Measurements from ENCODE around the gene CCDC54.

DNA sequence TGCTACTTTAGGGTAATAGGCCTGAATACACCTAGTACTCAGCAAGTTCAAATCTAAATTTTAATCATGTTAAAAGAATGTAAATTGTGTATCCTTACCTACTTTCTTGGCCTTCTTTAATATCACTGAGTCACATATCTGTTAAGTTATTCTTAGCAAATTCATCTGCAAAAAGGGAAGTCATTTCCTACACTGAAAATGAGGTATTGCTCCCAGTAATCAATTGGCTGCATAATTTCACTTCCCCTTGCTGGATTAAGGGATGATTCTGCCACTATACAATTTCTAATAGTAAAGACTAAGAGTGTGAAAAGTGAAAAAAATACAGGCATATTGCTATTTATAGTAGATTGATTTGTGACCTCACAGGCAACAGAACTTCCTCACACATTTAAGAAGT is 47.8 kb downstream of the CCDC54 start:
- TF ChIP-seq, protein P1, sequence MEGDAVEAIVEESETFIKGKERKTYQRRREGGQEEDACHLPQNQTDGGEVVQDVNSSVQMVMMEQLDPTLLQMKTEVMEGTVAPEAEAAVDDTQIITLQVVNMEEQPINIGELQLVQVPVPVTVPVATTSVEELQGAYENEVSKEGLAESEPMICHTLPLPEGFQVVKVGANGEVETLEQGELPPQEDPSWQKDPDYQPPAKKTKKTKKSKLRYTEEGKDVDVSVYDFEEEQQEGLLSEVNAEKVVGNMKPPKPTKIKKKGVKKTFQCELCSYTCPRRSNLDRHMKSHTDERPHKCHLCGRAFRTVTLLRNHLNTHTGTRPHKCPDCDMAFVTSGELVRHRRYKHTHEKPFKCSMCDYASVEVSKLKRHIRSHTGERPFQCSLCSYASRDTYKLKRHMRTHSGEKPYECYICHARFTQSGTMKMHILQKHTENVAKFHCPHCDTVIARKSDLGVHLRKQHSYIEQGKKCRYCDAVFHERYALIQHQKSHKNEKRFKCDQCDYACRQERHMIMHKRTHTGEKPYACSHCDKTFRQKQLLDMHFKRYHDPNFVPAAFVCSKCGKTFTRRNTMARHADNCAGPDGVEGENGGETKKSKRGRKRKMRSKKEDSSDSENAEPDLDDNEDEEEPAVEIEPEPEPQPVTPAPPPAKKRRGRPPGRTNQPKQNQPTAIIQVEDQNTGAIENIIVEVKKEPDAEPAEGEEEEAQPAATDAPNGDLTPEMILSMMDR (IDR thresholded peaks at IDR 0.05): no peak
- TF ChIP-seq POLR2A (IDR thresholded peaks at IDR 0.05): no peak

All from transverse colon (tissue), 3 donors.